H7 (cell line): ENCODE data around the gene OR4X2. TPM values are rescaled to one million over a fixed set of nuclear protein-coding genes. Genes with fewer than 3 reads are reported as not detected.
"Not testable (repeated sequence)": the region's sequence is repeated elsewhere in the genome, so short reads cannot be mapped to it uniquely, and the experiment has no call there.

Source experiments
- DNase-seq: peaks from one replicate; pipeline ENCODE4 v3.0.0; 2012
- H3K27me3 ChIP-seq: 2 replicates; pipeline ENCODE4 v1.6.0; 2011; ENCODE audit warnings: mild to moderate bottlenecking, low read length; ENCODE audit not compliant: control insufficient read depth, insufficient read depth
- H3K36me3 ChIP-seq: replicated peaks from 2 replicates; pipeline ENCODE4 v1.5.1; 2011; ENCODE audit warnings: low read length; ENCODE audit not compliant: control insufficient read depth, insufficient read depth
- H3K4me3 ChIP-seq: 2 replicates; pipeline ENCODE4 v1.5.1; 2011; ENCODE audit warnings: low read depth, mild to moderate bottlenecking, control low read depth, low read length, moderate library complexity; ENCODE audit not compliant: insufficient read depth
- total RNA-seq: library from RNA; depleted of rRNA; stranded (reverse); fragments of >200 nt; shearing (Covaris generic); gene quantifications from 2 replicates; pipeline ENCODE4 v1.2.3, GENCODE V29; 2014; rRNA removed

The OR4X2 gene, protein sequence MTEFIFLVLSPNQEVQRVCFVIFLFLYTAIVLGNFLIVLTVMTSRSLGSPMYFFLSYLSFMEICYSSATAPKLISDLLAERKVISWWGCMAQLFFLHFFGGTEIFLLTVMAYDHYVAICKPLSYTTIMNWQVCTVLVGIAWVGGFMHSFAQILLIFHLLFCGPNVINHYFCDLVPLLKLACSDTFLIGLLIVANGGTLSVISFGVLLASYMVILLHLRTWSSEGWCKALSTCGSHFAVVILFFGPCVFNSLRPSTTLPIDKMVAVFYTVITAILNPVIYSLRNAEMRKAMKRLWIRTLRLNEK
- total RNA-seq: 1.00 TPM in 1 of 2 replicates, not detected in the other

- no peak within 1 kb of the TSS for H3K4me3 ChIP-seq
- DNase-seq: no peak
- H3K27me3 ChIP-seq: no peaks in the 10 kb centered on the region
- H3K36me3 ChIP-seq: no peaks in the 10 kb centered on the region
These were observed at the start of gene OR4X2 for GRCh38 chr11:48244804-48245203. Gene OR4X2 (plus strand): TSS chr11:48245104. CDS start chr11:48245104, 0 bp downstream.

DNA sequence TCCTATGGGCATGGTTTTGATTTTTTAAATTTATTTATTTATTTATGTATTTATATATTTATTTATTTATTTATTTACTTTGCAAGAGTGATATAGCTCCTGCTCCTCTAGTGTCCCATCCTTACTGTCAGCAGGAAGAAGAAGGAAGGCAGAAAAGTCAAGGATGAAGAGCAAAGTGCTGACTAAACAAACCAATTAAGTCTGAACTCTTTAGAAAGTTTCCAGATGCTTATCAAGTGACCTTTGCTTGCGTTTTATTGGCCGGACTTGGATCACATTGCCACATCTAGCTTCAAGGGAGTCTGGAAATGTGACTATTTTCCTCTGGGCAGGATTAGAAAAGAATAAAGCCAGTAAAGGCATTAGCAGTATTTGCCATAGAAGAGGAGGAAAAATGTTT lies 37.0 kb upstream of the OR4X2 start:
- H3K27me3 ChIP-seq: no peaks in the 10 kb centered on the region
- no peaks in the 10 kb centered on the region for H3K36me3 ChIP-seq
- DNase-seq: no peak

GRCh38 chr11:48210052-48210451 lies 34.9 kb upstream of the OR4X2 start:
- H3K27me3 ChIP-seq: no peaks in the 10 kb centered on the region
- H3K36me3 ChIP-seq: no peaks in the 10 kb centered on the region
- no peak for DNase-seq

More for the DNA sequence above, 37.0 kb upstream of the OR4X2 start:
- no peak overlapping the region for H3K4me3 ChIP-seq

DNA sequence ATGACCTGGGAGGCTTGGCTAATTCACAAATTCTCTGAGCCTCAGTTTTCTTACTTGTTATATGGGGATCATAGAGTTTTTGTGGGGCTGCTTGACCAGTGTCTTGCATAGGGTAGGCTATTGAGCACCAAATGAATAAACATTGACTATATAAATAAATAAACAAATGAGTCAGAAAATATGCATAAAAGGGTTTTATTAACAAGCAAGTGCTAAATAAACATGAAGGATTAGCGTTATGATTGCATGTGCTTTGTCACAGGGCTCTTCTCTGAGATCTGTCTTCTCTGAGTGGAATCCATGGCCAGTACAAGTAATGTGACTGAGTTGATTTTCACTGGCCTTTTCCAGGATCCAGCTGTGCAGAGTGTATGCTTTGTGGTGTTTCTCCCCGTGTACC lies 28.4 kb upstream of the OR4X2 start, which contains the start of gene OR4B1:
Gene OR4B1 (plus strand): TSS at position 301 of the 400 bp plus-strand sequence. CDS start 0 bp downstream, at position 301.
- no peaks in the 10 kb centered on the region for H3K27me3 ChIP-seq
- DNase-seq: no peak
- no peaks in the 10 kb centered on the region for H3K36me3 ChIP-seq
- H3K4me3 ChIP-seq: no peak within 1 kb of the TSS

More at GRCh38 chr11:48210052-48210451, 34.9 kb upstream of the OR4X2 start:
- H3K4me3 ChIP-seq: no peak overlapping the region

DNA sequence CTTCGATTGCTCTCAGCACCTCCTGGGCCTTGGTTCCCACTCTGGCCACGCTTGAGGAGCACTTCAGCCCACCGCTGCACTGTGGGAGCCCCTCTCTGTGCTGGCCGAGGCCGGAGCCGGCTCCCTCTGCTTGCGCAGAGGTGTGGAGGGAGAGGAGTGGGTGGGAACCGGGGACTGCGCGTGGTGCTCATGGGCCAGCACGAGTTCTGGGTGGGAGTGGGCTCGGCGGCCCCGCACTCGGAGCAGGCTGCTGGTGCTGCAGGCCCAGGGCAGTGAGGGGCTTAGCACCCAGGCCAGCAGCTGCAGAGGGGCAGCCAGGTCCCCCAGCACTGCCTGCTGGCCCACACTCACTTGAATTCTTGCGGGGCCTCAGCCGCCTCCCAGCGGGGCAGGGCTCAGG lies 16.1 kb upstream of the OR4X2 start:
- Histone ChIP-seq H3K4me3 (no peak overlapping the region), H3K36me3 (no peaks in the 10 kb centered on the region), H3K27me3 (no peaks in the 10 kb centered on the region)
- DNase-seq: no peak

DNA sequence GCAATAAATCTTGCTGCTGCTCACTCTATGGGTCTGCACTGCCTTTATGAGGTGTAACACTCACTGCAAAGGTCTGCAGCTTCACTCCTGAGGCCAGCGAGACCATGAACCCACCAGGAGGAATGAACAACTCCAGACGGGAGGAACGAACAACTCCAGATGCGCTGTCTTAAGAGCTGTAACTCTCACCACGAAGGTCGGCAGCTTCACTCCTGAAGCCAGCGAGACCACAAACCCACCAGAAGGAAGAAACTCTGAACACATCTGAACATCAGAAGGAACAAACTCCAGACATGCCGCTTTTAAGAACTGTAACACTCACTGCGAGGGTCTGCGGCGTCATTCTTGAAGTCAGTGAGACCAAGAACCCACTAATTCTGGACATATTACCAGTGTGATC lies 14.8 kb upstream of the OR4X2 start:
- not testable (repeated sequence) for H3K4me3 ChIP-seq, DNase-seq, H3K36me3 ChIP-seq, H3K27me3 ChIP-seq

GRCh38 chr11:48237727-48238126 lies 7.2 kb upstream of the OR4X2 start:
- no peak for DNase-seq
- no peaks in the 10 kb centered on the region for H3K36me3 ChIP-seq
- no peaks in the 10 kb centered on the region for H3K27me3 ChIP-seq
- no peak overlapping the region for H3K4me3 ChIP-seq

DNA sequence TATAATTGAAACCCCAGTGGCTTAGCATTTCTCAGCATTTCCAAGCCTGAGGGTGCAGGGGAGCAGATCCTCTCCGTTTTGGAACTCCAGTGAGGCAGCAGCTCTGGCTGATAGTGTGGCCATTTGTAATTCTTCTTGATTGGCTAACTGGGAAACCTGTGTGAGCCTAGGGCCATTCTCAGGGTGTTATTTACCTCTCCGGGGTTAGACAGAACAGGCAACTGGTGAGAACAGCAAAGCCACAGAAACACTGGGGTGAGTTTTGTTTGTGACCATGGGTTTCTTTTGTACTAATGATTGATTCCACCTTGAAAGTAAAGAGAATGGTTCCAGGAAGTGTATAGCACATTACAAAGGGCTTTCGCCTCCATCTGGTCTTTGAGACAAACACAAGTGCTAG lies 2.4 kb upstream of the OR4X2 start:
- no peak overlapping the region for H3K4me3 ChIP-seq
- no peak for DNase-seq
- H3K27me3 ChIP-seq: no peaks in the 10 kb centered on the region
- H3K36me3 ChIP-seq: no peaks in the 10 kb centered on the region

GRCh38 chr11:48248902-48249301 lies 4.0 kb downstream of the OR4X2 start:
- Histone ChIP-seq H3K4me3 (no peak overlapping the region), H3K36me3 (no peaks in the 10 kb centered on the region), H3K27me3 (no peaks in the 10 kb centered on the region)
- DNase-seq: no peak

DNA sequence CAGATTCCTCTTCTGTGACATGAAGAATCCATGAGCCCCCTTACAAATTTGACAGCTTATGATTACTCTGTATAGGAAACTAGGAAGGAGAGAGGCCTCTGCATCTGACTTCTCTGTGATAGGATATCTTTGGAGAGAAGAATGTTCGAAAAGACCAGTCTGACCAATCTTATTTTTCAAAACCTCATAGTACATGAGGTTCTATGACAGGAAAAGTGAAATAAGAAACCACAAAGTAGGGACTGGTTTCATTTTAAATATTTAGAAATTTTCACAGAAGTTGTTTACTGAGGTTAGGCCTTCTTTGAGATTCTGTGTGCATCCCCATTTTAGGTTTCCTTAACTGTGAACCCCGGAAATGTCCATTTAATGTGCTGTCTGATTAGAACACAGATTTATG lies 16.7 kb downstream of the OR4X2 start:
- Histone ChIP-seq H3K27me3 (no peaks in the 10 kb centered on the region), H3K4me3 (no peak overlapping the region), H3K36me3 (no peaks in the 10 kb centered on the region)
- DNase-seq: no peak

- DNase-seq: no peak
- no peaks in the 10 kb centered on the region for H3K36me3 ChIP-seq
- H3K4me3 ChIP-seq: no peak within 1 kb of the TSS
- no peaks in the 10 kb centered on the region for H3K27me3 ChIP-seq
These were observed 18.6 kb downstream of the OR4X2 start, which contains the start of gene OR4X1 for GRCh38 chr11:48263423-48263911. Gene OR4X1 (plus strand): TSS chr11:48263861. CDS start chr11:48263861, 0 bp downstream.

GRCh38 chr11:48270621-48271020 lies 25.7 kb downstream of the OR4X2 start:
- H3K27me3 ChIP-seq: no peaks in the 10 kb centered on the region; the same call in 1 of the 2 replicates
- no peaks in the 10 kb centered on the region for H3K36me3 ChIP-seq
- DNase-seq: no peak
- no peak overlapping the region for H3K4me3 ChIP-seq

GRCh38 chr11:48272606-48273005 lies 27.7 kb downstream of the OR4X2 start:
- no peaks in the 10 kb centered on the region for H3K36me3 ChIP-seq
- no peak for DNase-seq
- no peak overlapping the region for H3K4me3 ChIP-seq
- H3K27me3 ChIP-seq: no peaks in the 10 kb centered on the region; the same call in 1 of the 2 replicates
